GM21528 (cell line): Measurements from ENCODE around the gene MYO5C.
"Not testable (repeated sequence)": the region's sequence is repeated elsewhere in the genome, so short reads cannot be mapped to it uniquely, and the experiment has no call there.

ENCODE experiments used
- ATAC-seq: cut with Tn5 transposase; IDR thresholded peaks from one replicate; pipeline ENCODE4 v1.9.1; 2021; ENCODE audit warnings: mild to moderate bottlenecking, moderate library complexity; ENCODE audit not compliant: unreplicated experiment, low FRiP score

The MYO5C gene

DNA sequence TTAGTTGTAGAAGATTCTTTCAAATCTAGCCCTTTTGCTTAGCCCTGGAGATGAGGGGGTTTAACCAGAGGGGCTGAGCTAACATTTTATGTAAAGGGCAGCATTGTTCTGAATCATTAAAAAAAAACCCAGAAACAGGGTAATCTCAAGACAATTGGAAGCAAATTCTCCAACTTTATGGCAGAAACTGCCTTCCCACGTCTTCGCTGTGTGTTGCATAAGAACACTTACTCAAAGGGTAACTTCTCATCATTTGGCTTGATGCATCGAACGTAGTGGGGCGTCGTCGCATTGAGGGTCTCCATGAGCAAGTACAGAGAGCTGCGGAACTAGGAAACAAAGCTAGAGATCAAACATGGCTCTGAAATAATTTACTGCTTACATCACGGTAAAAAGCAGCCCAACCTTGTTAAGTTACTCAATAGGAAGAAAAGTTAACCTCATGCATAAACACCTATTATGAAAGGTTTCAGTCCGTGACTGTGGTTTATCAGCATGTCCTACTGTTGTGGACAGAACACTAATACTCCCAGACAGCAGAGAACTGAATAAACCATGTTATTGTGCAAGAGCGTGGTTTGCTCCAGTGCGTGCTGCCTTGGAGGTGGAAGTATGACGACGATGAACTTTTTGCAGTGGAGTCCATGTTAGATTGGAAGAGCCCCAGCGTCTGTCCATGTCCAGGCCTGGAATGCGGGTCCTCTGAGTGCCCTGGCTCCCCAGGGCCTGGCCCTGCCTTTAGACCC is 48.7 kb downstream of the MYO5C start:
- ATAC-seq, result no peak

DNA sequence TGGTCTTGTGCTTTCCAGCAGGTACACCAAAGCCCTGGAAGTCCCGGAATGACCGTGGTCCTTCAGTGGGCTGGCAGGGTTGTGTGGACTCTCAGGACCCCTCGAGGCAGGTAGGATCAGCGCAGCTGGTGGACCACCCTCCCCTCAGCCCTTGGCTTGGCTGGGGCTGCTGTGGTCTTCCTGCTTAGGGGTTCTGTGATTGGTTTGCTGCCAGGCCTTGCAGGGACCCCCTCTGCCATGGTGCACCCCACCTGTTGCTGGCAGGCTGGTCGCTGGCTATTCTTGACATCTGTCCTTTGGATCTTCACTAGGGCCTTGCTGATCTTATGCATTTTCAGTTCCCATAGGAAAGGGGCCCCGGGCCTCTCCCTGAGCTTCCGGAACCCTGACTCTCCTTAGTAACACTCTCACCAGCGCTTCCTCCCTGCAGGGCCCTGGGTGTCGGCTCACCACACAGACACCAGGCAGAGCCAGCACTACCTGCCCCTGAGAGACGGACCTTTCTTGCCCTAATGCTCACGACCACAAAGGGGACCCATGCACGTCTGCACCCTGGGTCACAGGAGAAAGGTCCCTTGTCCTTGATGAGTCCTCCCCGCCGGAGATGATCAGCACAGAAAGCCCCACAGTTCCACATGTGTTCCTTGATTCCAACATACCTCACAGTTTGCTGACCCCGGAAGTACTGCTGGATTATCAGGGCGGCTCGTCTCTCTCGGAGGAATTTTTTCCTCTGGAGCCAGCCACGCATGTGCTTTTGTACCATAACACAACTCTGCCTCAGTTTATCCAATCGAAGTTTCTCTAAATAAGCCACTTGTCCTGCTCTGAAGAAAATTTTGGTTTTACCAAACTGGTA is 51.7 kb downstream of the MYO5C start:
- ATAC-seq, result no peak

DNA sequence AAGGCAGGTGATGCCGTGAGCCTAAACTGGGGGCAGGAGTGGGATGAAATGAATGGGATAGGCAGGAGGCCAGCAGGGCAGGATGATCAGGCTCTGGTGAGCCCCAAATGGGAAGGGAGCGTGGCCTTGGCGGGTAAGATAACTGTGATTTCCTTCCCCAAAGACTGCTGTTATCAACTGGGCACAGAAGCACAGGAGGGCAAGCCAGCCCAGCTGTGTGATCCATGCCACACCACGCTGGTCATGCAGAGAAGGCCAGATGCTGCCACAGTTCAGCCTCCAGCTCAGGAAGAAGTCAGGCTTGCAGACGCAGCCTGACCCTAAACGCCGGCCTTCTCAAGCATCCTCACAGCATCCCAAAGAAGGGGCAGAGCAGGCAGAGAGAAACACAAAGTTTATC is 52.3 kb downstream of the MYO5C start:
- ATAC-seq, result no peak

DNA sequence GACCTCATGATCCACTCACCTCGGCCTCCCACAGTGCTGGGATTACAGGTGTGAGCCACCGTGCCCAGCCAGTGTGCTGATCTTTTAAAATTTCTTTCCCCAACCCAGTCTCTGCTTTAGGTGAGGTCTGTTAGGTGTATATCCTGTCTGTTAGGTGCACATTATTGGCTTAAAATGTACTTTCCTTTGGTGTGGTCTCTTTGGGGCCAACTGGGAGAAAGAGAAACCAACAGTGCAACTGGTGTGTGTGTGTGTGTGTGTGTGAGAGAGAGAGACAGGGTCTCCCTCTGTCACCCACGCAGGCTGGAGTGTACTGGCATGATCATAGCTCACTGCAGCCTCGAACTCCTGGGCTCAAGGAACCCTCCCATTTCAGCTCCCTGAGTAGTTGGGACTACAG is 54.1 kb downstream of the MYO5C start:
- ATAC-seq, result no peak

DNA sequence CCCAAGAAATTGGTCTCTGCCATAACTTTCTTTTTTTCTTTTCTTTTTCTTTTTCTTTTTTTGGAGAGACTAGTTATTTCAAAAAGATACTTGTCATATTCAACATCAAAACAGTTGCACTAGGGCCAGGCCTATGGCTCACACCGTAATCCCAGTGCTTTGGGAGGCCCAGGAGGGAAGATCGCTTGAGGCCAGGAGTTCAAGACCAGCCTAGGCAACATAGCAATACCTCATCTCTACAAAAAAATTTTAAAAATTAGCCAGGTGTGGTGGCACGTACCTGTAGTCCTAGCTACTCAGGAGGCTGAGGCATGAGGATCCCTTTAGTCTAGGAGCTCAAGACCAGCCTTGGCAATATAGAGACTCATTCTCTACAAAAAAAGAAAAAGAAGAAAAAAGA is 55.4 kb downstream of the MYO5C start:
- no peak for ATAC-seq

DNA sequence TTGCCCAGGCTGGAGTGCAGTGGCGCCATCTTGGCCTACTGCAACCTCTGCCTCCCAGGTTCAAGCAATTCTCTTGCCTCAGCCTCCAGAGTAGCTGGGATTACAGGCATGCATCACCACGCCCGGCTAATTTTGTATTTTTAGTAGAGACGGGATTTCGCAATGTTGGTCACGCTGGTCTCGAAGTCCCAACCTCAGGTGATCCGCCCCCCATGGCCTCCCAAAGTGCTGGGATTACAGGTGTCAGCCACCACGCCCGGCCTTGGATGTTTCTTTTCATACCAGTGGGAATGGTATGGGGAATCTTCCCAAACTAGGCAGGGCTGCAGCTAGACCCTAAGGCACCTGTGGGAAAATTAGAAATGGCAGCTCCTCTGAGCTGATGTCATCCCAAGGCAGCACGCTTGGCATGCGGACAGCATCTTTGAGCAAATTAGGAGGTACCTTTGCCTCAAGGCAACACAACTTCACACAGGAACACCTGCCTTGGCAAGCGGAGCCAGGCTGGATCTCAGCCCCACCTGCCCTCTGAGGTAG is 56.5 kb downstream of the MYO5C start:
- ATAC-seq, result not testable (repeated sequence)

DNA sequence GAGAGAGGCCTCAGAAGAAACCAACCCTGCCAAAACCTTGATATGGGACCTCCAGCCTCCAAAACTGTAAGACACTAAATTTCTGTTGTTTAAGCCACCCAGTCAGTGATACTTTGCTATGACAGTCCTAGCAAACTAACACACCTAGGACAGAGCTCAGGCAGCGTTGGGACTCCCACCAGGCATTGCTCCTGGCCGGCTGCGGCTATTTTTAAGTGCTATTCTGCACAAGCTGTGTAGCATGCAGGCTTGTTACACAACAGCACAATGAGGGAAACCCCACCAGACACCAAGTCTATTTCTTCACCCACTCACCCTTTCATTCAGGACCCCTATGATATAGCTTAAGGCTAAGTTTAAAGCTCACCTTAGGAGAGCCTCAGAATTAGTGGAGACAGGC is 57.5 kb downstream of the MYO5C start:
- no peak for ATAC-seq

DNA sequence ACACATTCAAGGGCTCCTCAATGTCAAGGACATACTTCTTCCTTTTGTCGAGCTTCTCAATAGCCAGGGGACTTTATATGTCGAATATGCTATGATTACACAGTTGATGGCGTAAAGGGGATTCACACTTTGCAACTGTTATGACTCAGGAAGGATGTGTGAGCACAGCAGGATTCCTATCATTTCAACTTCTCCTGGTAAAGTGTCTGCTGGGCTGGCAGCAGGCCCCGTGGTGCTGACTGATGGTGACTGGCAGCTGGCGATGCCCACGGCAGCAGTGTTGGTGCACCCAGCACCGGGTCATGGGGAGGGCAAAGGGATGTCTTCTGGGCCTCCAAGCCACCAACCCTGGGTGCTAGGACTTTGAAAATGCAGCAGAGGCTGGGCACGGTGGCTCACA is 59.6 kb downstream of the MYO5C start:
- ATAC-seq, result no peak

DNA sequence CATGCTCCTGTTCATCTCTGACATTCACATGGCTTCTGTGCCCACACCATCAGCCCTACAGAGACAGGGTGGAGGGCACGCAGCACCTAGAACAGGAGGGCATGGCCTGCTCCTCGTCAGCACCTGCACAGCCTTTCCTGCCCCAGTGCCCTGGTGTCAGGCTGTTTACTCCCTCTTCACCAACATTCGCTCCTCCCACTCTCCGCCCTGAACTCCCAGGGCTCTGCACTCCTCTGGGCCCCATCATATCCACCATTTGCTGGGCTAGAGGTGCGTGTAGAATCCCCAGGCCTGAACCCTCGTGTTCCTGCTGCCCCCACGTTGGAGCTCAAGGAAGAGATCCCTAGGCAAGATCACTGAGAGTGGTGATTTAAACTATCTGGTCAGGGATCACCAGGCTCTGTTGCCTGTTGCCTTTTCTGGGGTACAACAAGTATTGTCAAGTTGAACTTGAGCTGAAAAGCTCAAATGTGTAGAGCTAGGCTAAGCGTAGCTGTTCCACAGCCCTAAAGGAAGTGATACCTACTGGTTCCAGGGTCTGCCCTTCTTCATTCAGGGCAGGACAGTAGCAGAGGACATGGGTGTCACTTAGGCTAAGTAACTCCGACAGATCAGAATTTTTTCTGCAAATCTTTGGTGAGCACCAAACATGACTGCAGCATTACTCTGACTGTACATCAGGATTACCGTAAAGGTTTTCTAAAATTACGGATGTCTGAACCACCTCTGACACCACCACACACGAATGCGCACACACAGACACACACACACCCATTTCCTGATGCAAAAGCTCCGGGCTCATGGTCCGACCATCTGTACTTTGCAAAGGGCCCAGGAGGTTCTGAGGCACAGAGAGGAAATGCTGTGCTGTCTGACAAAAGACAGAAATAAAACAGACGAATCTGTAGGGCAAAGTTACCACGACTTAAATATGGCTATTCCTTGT is 60.7 kb downstream of the MYO5C start:
- ATAC-seq, result no peak

DNA sequence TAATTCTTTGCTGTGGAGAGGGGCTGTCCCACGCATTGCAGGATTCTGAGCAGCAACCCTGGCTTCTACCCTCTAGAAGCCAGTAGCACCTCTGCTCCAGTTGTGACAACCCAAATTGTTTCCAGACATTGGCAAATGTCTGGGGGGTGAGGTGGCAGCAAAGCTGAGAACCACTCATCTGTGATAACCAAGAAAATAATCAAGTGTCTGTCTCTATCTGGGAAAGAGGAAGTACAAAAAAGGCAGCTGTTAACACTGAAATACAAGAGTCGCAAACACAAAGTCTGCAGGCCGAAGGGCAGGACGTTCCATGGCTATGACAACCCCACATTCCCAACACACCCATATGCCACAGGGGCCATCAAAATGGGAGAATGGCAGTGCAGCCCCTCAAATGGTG is 62.2 kb downstream of the MYO5C start:
- ATAC-seq, result no peak

DNA sequence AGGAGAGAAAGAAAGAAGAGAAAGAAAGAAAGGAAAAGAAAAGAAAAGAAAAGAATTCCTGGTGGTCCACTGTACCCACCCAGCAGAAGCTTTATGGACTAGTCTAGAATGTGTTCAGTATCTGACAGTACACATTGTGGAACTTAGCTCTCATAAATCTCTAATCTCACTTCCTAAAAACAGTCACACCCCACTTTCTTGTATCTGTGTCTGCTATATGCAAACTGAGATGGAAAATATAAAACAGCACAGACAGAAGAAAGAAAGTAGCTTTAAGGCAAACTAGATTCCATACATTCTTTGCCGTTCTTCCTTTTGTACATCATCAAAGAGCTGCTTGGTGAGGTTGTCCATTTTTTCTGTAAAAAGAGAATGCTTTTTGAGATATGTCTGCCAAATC is 63.3 kb downstream of the MYO5C start:
- ATAC-seq, result peak; percentile 60

DNA sequence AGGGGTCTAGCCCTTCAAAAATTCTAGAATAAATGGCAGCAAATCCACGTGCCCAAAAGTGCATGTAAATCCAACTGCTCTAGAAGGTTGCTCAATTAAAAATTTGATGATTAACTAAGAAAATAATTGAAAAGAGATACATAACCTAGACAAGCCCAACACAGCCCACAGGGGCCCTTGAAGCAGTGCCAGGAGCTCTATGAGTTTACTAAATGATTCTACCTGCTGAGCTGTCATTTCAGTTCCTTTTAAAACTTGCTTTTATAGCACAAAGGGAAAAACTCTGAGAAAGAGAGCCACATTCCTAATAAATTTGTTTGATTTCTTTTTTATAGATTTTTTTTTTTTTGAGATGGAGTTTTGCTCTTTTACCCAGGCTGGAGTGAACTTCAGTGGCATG is 65.5 kb downstream of the MYO5C start:
- no peak for ATAC-seq

DNA sequence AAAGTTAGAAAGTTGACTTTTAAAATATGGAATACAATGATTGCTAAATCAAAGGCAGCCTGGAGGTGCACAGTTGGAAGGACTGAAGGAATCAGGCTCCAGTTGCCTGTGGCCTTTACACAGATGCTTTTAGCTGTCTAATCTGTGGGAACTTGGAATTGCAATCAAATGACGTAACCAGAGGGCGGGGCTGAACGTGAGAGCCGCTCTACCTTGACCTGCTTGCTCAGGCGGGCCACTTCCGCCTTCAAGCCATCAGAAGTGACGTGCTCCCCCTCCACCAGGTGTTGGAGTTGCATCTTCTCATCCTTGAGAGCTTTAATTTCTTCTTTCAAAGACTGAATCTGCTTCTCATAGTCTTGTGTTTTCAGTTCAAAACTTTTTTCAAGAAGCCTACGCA is 66.7 kb downstream of the MYO5C start:
- no peak for ATAC-seq

DNA sequence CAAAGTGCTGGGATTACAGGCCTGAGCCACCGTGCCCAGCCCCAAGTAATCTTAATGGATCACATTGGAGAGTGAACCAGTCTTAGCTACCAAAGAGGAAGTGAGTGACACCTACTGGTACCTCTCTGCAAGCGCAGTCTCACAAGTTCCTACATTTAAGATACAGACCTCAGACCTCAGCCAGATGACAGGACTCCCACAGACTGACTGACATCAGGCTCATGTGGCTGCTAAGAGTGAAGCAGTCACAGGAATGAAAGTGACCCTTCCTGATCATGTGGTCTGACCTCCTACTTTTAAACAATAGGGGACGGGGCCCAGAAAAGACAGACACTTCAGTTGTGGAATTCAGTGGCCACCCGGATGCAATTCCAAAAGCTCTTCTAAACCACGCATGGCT is 68.1 kb downstream of the MYO5C start:
- peak; percentile 71 for ATAC-seq

DNA sequence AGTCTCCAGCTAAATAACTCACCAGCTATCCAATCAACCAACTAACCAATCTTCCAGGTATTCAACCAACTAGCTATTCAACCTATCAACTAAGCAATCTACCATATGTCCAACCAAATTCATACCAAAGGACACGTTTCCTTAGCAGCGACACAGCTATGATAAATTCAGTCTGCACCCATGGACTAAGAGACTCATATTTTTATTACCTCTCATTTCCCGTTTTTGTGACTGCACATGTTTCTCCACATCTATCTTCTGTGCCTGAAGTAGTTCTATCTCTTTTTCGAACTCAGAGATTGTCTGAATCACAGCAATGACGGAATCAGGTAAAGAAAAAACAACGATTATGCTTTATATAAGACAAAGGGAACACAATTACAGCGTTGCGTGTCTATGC is 70.4 kb downstream of the MYO5C start:
- no peak for ATAC-seq

DNA sequence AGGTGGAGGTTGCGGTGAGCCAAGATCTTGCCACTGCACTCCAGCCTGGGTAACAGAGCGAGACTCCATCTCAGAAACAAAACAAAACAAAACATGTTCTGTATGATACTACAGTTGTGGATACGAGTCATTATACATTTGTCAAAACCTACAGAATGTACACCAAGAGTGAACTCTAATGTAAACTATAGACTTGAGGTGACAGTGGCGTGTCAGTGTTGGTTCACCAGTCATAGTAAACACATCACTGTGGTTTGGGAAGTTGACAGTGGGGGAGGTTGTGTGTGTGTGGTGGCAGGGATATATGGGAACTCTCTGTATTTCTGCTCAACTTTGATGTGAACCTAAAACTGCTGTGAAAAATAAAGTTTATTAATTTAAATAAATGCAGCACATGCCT is 71.4 kb downstream of the MYO5C start:
- no peak for ATAC-seq

DNA sequence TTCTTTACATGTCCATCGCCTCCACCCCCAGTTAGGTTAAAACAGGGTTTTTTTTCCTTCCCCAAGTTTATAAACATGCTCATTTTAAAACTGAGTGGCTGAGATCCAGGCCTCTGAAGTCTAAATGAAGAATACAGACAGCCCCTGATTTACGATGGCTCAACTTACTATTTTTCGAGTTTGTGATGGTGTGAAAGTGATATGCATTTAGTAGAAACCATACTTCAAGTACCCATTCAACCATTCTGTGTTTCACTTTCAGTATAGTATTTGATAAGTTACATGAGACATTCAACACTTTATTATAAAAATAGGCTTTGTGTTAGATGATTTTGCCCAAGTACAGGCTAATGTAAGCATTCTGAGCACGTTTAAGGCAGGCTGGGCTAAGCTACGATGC is 73.9 kb downstream of the MYO5C start:
- ATAC-seq, result peak; percentile 62

DNA sequence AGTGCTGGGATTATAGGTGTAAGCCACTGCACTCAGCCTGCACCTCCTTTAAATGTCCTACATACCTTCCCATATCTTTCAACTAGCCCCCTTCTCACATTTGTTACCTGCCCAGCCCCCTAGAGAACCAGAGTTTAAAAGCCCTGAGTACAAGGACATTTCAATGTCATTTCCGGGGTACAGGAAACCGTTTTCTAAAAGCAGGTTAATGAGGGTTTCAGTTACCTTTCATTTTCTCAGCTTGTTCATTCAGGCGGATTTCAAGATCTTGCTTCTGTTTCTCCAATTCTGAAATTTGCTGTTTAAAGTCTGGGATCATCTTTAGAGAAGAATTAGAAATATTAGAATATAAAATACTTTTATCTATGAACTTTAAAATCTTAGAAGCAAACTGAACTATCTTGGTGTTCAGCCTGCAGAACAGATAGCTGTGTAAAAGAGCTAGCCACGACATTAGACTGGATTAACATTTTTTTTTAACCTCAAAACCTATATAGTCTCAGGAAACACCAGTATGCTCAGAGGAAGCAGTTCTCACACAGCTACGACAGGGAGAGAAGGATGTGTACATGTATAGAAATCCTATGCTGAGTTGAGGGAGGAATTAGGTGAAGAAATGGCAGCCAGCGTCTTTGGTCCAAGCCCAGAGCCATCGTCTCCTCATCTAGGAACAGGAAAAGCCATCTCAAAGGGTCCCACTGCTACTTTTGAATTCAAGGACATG is 74.5 kb downstream of the MYO5C start:
- ATAC-seq, result peak; percentile 12

DNA sequence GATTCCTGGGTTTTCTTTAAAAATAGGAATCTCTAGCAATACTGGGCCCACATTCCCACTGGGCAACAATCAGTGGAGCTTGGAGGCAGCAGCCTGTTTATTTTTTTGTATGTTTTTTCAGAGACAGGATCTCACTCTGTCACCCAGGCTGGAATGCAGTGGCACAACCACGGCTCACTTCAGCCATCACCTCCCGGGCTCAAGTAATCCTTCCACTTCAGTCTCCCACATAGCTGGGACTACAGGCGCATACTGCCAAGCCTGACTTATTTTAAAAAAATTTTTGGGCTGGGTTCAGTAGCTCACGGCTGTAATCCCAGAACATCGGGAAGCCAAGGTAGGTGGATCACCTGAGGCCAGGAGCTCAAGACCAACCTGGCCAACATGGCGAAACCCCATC is 75.4 kb downstream of the MYO5C start:
- no peak for ATAC-seq

DNA sequence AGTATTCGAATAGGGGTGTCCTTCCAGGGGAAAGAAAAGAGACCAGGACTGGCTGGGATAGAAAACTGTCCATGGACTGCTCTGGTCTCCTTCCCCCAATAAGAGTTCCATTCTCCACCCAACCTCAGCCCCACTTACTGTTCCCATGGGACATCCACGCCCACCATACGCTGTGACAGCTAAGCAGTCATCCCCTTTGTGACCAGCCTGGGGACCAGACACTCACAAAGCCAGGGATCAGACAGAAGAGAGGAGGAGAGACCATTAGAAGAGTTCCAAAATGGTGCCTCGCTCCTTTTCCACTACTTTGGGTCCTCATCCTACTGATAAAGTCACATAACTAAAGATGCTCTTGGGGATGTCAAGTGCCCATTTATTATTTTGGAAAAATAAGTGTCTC is 76.8 kb downstream of the MYO5C start:
- ATAC-seq, result no peak
